Adrenal gland (tissue), 12 donors: ENCODE data around the gene SPATA9. TPM values are rescaled to one million over a fixed set of nuclear protein-coding genes. Genes with fewer than 3 reads are reported as not detected.

ENCODE experiments used
- DNase-seq, 7 donors: peaks; one replicate each; pipeline ENCODE4 v3.0.0-alpha.2; 2019 to 2020
- H3K27ac ChIP-seq, 5 donors: fragments of 200-600 bp; sonication (generic) in 4 of 5; 1 replicate in 3 of 5; 2 replicates in 2 of 5; pipeline versions ENCODE4 v1.5.1 to v1.8.0; 2016 to 2020; ENCODE audit warnings: mild to moderate bottlenecking in 1 of 5
- H3K27me3 ChIP-seq: fragments of 200-600 bp; 2 replicates; pipeline ENCODE4 v1.8.0; 2021
- H3K36me3 ChIP-seq, 2 donors: fragments of 200-600 bp; replicated peaks in 1 of 2; 1 replicate in 1 of 2; 2 replicates in 1 of 2; pipeline versions ENCODE4 v1.5.1 to v1.8.0; 2018 to 2022
- H3K4me1 ChIP-seq, 2 donors: fragments of 200-600 bp; replicated peaks in 1 of 2; 1 replicate in 1 of 2; 2 replicates in 1 of 2; pipeline versions ENCODE4 v1.5.1 to v1.8.0; 2018 to 2021
- H3K4me3 ChIP-seq, 4 donors: fragments of 200-600 bp; sonication (generic) in 3 of 4; one replicate each; pipeline ENCODE4 v1.5.1; 2016 to 2018
- H3K9me3 ChIP-seq, 3 donors: fragments of 200-600 bp; sonication (generic) in 1 of 3; replicated peaks in 1 of 3; 1 replicate in 2 of 3; 2 replicates in 1 of 3; pipeline versions ENCODE4 v1.5.1 to v1.8.0; 2016 to 2021
- POLR2A ChIP-seq, 2 donors: fragments of 450-650 bp; IDR thresholded peaks; one replicate each; pipeline ENCODE4 v1.6.1; 2017; ENCODE audit warnings: antibody characterized with exemption in 2 of 2, mild to moderate bottlenecking in 2 of 2, moderate library complexity in 1 of 2
- WGBS, 4 donors: extraction: QIAGEN DNeasy Blood & Tissue Kit in 2 of 4; methylation state at CpG; one replicate each; pipeline versions ENCODE4 v1.1.5 to v1.1.7; 2013 to 2017; 5-methylcytosine and 5-hydroxymethylcytosine counted together
- intact Hi-C, 2 donors: fragments of 100-400 bp; cut with DNase I; formaldehyde crosslinking; loops; one replicate each; pipeline versions ENCODE4 v1.14.1 to v1.15.0; 2022 to 2023
- polyA plus RNA-seq, 3 donors: library from polyadenylated mRNA; stranded (reverse); fragments of 200-250 nt in 2 of 3; fragments of 350-450 nt in 1 of 3; fragmentation: Illumina TruSeq in 1 of 3; extraction: RNeasy Lipid Tissue Mini Kit (QIAGEN cat#74804) in 1 of 3; gene quantifications; one replicate each; pipeline ENCODE4 v1.2.3, GENCODE V29; 2013 to 2014
- total RNA-seq, 9 donors: library from RNA; depleted of rRNA in 4 of 9; stranded (reverse); fragments of >200 nt in 4 of 9; fragments of 120-200 nt in 1 of 9; fragmentation: NEBNext Ultra II Directional in 1 of 9; extraction: Animal tissue kit (Norgen Biotek cat#: 25700) in 1 of 9; gene quantifications; one replicate each; pipeline versions ENCODE4 v1.1.0 to v1.2.4, GENCODE V29; 2013 to 2023
- TF ChIP-seq, protein P1 (sequence below), 6 experiments: fragments of 450-650 bp in 4 of 6; fragments of 200-600 bp in 2 of 6; sonication (generic) in 1 of 6; IDR thresholded peaks; 1 replicate in 5 of 6; 2 replicates in 1 of 6; pipeline versions ENCODE4 v1.5.1 to v1.8.0; 2016 to 2021; ENCODE audit warnings: antibody characterized with exemption in 6 of 6, mild to moderate bottlenecking in 2 of 6, moderate library complexity in 1 of 6
- donor health status: healthy with polysubstance abuse.
- donor health status: Bipolar disorder and iron deficiency.
- donor health status: DM: yes; HTN: yes; CAD: no.
- donor health status: DM: no; HTN: no; CAD: no.
- donor health status: DM: no; HTN: no; CAD: no.
- donor health status: DM: yes; HTN: yes; CAD: no.

Gene SPATA9
- total and polyA plus RNA-seq, 12 donors = 0.26 to 2.7 (median 0.63) TPM; not detected in 5

DNA sequence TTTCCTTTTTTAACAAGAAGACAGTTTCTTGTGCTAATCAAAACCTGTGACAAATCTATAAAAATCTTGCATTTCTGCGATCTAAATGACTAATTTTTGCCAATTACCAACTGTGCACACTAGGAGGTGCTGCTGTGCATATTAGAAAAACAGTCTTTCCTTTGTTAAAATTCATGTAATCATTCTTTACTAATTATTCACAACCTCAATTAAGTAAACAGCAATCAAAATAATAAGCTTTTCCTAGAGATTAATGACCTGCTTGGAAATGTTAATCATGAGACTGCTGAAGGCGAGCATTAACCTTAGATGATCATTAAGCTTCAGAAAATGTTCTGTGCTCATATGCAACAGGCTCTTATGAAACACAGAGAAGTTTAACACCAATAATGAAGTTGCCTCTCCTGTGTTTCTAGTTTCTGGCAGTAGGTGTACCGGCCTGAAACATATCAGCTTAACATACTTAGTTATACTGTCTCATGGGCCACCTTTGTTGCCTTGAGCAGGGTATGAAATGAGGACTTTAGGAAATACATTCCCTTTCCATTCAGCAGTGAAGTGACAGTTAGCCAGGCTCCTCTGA lies 18.5 kb downstream of the SPATA9 start:
- no peak for TF ChIP-seq POLR2A (IDR thresholded peaks at IDR 0.05)
- TF ChIP-seq, protein P1, sequence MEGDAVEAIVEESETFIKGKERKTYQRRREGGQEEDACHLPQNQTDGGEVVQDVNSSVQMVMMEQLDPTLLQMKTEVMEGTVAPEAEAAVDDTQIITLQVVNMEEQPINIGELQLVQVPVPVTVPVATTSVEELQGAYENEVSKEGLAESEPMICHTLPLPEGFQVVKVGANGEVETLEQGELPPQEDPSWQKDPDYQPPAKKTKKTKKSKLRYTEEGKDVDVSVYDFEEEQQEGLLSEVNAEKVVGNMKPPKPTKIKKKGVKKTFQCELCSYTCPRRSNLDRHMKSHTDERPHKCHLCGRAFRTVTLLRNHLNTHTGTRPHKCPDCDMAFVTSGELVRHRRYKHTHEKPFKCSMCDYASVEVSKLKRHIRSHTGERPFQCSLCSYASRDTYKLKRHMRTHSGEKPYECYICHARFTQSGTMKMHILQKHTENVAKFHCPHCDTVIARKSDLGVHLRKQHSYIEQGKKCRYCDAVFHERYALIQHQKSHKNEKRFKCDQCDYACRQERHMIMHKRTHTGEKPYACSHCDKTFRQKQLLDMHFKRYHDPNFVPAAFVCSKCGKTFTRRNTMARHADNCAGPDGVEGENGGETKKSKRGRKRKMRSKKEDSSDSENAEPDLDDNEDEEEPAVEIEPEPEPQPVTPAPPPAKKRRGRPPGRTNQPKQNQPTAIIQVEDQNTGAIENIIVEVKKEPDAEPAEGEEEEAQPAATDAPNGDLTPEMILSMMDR (IDR thresholded peaks at IDR 0.05) = peak; percentile 70 to 91 (median 88)
- no peaks in the 10 kb centered on the region for H3K9me3 ChIP-seq
- peak in 4 of 7 donors; percentile 19 to 61 (median 52) for DNase-seq
- no peaks in the 10 kb centered on the region for H3K27me3 ChIP-seq
- H3K36me3 ChIP-seq = no peaks in the 10 kb centered on the region
- peaks cover 0 to 14% of the 10 kb centered on the region in 2 donors for H3K4me1 ChIP-seq
- H3K4me3 ChIP-seq = no peak overlapping the region
- H3K27ac ChIP-seq = peak overlapping the region in 1 of 5 donors; percentile 22
- intact Hi-C loops = loop anchor here (5.0 to 10.0 kb wide), 3 partner anchors 68 to 171 kb away; partner anchors contain the start of gene RHOBTB3 (in 1 of the 2)
- WGBS, 4 donors = 5 to 8% (median 8%) methylated on average over 3 of the region's 3 CpGs

DNA sequence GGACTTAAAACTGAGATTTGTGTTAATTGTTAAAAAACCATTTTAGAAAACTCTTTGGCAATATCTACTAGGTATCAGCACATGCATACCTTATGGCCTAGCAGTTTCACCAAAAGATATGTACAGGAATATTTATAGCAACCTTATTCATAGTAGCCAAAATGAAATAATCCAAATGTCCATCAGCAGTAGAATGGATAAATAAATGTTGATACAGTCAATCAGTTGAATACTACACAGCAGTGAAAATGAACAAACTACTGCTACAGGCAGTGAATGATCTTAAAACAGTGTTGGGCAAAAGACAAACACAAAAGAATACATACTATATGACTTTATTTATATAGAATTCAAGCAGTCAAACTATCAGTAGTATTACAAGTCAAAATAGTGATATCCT lies 19.8 kb downstream of the SPATA9 start:
- Histone ChIP-seq H3K4me3 (no peak overlapping the region), H3K4me1 (peaks cover 0 to 7% of the 10 kb centered on the region in 2 donors), H3K27ac (no peak overlapping the region), H3K27me3 (no peaks in the 10 kb centered on the region), H3K36me3 (no peaks in the 10 kb centered on the region), H3K9me3 (no peaks in the 10 kb centered on the region)
- intact Hi-C loops = loop anchor here (5.0 to 10.0 kb wide), 3 partner anchors 69 to 172 kb away; partner anchors contain the start of gene RHOBTB3 (in 1 of the 2)
- no peak for DNase-seq
- TF ChIP-seq POLR2A (IDR thresholded peaks at IDR 0.05) = no peak
- TF ChIP-seq, protein P1 (IDR thresholded peaks at IDR 0.05) = no peak

DNA sequence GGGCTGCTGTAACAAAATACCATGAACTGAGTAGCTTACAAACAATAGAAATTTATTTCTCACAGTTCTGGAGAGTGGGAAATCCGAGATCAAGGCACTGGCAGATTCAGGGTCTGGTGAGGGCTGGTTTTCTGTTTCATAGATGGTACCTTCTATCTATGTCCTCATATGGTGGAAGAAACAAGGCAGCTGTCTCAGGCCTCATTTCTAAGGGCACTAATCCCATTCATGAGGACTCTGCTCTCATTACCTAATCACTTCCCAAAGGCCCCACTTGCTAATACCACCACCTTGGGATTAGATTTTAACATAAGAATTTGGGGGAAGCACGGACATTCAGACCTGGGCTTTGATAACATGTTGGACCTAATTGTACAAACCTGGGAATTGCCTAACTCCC lies 22.7 kb downstream of the SPATA9 start:
- WGBS, 4 donors = 80 to 93% (median 90%) methylated on average over 2 of the region's 2 CpGs
- intact Hi-C loops = loop anchor here (5.0 to 10.0 kb wide), 3 partner anchors 72 to 175 kb away; partner anchors contain the start of gene RHOBTB3 (in 1 of the 2)

DNA sequence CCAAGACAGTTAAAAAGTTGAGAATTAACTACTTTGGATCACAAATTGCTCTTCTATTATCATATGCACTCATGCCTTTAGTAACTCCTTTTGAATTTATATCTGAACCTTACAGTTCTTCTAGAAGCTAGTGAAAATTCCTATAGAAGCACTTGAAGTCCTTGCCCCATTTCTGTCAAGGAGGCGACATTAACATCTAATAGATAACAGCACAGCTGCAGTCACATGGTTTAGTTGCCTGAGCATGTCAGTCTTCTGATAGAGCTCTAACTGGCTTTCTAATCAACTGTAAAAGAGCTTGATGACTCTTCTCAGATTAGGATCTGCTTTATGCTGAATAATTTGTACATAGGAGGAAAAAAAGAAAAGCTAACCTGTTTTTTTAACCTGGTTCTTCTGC lies 27.2 kb downstream of the SPATA9 start:
- Histone ChIP-seq H3K4me3 (no peak overlapping the region), H3K36me3 (no peaks in the 10 kb centered on the region), H3K9me3 (no peaks in the 10 kb centered on the region), H3K4me1 (peaks cover 0 to 7% of the 10 kb centered on the region in 2 donors), H3K27ac (no peak overlapping the region), H3K27me3 (no peaks in the 10 kb centered on the region)
- DNase-seq = no peak
- 29 to 56% (median 37%) methylated on average over 1 of the region's 1 CpG for WGBS, 4 donors
- TF ChIP-seq POLR2A (IDR thresholded peaks at IDR 0.05) = no peak
- TF ChIP-seq, protein P1 (IDR thresholded peaks at IDR 0.05) = no peak
- intact Hi-C loops = loop anchor here in 1 of 2 donors (10.0 kb wide), 1 partner anchor 99 kb away; no protein-coding TSS in a partner anchor

More for the DNA sequence above, 22.7 kb downstream of the SPATA9 start:
- TF ChIP-seq POLR2A (IDR thresholded peaks at IDR 0.05) = no peak
- TF ChIP-seq, protein P1 (IDR thresholded peaks at IDR 0.05) = no peak
- no peak overlapping the region for H3K4me3 ChIP-seq
- H3K27ac ChIP-seq = no peak overlapping the region
- no peak for DNase-seq
- no peaks in the 10 kb centered on the region for H3K36me3 ChIP-seq
- H3K9me3 ChIP-seq = no peaks in the 10 kb centered on the region
- peaks cover 7% of the 10 kb centered on the region in 2 donors for H3K4me1 ChIP-seq
- no peaks in the 10 kb centered on the region for H3K27me3 ChIP-seq
